ENCODE measurements around the gene C5orf63.

DNA sequence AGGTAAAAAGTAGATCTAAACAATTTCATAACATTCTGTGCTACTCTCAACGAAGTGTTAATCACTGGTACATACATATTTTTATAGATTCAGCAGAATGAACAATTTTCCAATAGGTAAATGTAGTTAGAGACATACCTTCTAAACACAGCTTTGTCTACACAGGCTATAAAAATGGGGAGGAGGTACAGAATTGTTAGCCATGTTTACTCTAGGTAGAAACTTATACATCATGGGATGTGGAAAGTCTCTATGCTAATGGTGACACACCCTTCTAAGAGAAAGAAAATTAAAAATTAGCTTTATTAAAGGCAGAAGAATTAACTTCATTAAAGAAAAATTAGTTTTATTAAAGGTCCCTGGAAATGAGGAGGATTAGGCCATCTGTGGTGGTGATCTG is 11.8 kb downstream of the C5orf63 start:
- TF ChIP-seq EP300 (IDR thresholded peaks at IDR 0.05; ENCODE audit: borderline replicate concordance in 1 of 2, low read depth in 2 of 2, low read length in 2 of 2) (no peak), POLR2A (IDR thresholded peaks at IDR 0.05; ENCODE audit: control extremely low read depth in 1 of 2, low read depth in 2 of 2, low read length in 2 of 2) (no peak), RFX5 (IDR thresholded peaks at IDR 0.05; ENCODE audit: borderline replicate concordance, low read depth, low read length) (no peak), SUZ12 (IDR thresholded peaks at IDR 0.05; ENCODE audit: low read length) (no peak), EZH2 (IDR thresholded peaks at IDR 0.05; ENCODE audit: low read depth, low read length, severe bottlenecking) (no peak), POU5F1 (IDR thresholded peaks at IDR 0.05; ENCODE audit: low read depth, low read length) (no peak), KDM5A (IDR thresholded peaks at IDR 0.05; ENCODE audit: low read length) (no peak), EGR1 (IDR thresholded peaks at IDR 0.05; ENCODE audit: borderline replicate concordance, low read depth, low read length) (no peak), GABPA (IDR thresholded peaks at IDR 0.05; ENCODE audit: borderline replicate concordance, insufficient read depth, low read length) (no peak), TAF1 (IDR thresholded peaks at IDR 0.05; ENCODE audit: low read depth, low read length) (no peak)
- TF ChIP-seq, protein P1, sequence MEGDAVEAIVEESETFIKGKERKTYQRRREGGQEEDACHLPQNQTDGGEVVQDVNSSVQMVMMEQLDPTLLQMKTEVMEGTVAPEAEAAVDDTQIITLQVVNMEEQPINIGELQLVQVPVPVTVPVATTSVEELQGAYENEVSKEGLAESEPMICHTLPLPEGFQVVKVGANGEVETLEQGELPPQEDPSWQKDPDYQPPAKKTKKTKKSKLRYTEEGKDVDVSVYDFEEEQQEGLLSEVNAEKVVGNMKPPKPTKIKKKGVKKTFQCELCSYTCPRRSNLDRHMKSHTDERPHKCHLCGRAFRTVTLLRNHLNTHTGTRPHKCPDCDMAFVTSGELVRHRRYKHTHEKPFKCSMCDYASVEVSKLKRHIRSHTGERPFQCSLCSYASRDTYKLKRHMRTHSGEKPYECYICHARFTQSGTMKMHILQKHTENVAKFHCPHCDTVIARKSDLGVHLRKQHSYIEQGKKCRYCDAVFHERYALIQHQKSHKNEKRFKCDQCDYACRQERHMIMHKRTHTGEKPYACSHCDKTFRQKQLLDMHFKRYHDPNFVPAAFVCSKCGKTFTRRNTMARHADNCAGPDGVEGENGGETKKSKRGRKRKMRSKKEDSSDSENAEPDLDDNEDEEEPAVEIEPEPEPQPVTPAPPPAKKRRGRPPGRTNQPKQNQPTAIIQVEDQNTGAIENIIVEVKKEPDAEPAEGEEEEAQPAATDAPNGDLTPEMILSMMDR (IDR thresholded peaks at IDR 0.05; ENCODE audit: control extremely low read depth in 1 of 3, insufficient read depth in 1 of 3, low read depth in 1 of 3, low read length in 3 of 3), result no peak
- TF ChIP-seq, protein P2, sequence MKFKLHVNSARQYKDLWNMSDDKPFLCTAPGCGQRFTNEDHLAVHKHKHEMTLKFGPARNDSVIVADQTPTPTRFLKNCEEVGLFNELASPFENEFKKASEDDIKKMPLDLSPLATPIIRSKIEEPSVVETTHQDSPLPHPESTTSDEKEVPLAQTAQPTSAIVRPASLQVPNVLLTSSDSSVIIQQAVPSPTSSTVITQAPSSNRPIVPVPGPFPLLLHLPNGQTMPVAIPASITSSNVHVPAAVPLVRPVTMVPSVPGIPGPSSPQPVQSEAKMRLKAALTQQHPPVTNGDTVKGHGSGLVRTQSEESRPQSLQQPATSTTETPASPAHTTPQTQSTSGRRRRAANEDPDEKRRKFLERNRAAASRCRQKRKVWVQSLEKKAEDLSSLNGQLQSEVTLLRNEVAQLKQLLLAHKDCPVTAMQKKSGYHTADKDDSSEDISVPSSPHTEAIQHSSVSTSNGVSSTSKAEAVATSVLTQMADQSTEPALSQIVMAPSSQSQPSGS (IDR thresholded peaks at IDR 0.05; ENCODE audit: low read length), result no peak
- TF ChIP-seq, protein P3, sequence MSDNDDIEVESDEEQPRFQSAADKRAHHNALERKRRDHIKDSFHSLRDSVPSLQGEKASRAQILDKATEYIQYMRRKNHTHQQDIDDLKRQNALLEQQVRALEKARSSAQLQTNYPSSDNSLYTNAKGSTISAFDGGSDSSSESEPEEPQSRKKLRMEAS (IDR thresholded peaks at IDR 0.05), result no peak

Data from H1 (cell line).